NCI-H748 (cell line): ENCODE data around the gene TMEM115.

Source experiments
- DNase-seq: peaks from one replicate; lab custom pipeline; 2025; ENCODE audit not compliant: unreplicated experiment; lab: John Stamatoyannopoulos, UW

TMEM115 gene

GRCh38 chr3:50378024-50378423 lies 18.7 kb upstream of the TMEM115 start:
- DNase-seq = no peak

- DNase-seq = peak; percentile 7
Measured at GRCh38 chr3:50375258-50375931, 16.1 kb upstream of the TMEM115 start.

DNA sequence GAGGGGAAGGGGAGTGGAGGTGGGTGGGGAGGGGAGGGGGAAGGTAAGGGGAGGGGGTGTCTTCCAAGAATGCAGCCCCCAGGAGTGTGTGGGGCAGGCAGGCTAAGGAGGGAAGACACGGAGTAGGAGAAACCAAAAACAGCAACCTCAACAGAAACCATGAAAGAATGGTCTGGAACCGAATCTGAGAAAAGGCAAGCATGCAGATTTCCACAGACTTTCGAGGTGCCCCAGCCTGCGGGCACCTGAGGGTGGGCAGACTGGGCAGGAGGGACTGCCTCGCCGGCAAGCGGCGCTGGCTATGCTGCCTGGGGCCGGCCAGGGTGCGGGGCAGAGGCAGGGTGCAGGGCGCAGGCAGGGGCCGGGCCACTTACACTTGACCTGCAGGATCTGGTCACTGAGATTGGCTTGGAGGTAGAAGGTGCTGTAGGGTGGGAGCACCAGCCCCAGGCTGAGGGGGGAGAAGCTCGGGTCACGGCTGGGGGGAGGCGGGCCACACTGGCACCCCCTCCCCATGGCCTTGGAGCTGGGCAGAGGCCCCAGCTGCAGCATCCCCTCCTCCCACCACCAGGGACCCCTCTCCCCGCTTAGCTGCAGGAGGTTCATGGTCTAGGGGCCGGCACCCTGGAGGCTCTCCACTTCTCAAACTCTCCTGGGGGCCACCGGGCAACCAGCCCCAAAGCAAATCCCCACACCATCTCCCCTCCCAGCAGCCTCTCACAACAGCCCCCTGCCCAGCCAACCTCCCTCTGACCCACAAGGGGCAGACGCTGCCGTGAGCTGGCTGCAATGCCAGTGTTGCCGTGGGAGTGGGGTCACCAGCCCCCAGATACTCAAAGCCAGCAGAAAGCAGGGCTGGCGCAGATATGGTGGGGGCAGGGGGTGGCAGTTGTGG lies 15.3 kb upstream of the TMEM115 start:
- DNase-seq = no peak

DNA sequence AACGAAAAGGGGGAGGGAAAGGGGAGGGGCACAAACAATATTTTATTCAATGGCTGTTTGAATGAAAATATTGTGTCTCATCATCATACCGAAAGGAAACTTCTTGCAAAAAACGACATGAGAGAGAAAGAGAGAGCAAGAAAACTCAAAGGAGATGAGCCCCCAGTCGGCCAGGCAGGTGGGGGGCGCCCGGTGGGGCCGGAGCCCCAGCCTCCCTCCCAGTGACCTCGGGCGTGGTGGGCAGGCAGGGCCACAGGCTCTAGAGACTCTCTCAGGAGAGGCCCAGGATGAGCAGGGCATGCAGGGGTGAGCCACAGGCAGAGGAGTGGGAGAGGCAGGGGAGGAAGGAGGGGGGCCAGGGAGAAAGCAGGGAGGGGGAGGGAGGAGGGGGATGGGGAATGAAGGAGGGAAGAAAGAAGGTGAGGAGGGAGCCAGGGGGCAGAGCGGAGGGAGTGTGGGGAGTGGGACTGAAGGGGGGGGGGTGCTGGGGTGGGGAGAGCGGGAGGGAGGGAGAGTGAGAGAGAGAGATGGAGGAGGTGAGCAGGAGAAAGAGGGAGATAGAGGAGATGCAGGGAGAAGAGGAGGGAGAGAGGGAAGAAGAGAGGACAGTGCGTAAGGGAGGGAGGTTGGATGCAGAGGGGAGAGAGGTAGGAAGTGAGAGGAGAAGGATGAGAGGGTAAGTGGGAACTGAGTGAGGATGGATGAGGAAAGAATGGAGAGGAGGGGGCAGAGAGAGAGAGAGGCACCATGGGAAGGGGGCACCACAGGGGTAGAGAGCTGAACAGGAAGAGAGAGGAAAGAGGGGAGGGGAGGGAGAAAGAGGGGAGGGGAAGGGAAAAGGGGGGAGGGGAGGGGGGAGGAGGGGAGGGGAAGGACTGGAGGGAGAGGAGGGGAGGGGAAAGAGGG lies 14.1 kb upstream of the TMEM115 start:
- DNase-seq = peak; percentile 4

- DNase-seq = no peak
Measured at GRCh38 chr3:50372349-50372748, 13.0 kb upstream of the TMEM115 start.

- DNase-seq = no peak
Measured at GRCh38 chr3:50371133-50371685, 11.9 kb upstream of the TMEM115 start.

DNA sequence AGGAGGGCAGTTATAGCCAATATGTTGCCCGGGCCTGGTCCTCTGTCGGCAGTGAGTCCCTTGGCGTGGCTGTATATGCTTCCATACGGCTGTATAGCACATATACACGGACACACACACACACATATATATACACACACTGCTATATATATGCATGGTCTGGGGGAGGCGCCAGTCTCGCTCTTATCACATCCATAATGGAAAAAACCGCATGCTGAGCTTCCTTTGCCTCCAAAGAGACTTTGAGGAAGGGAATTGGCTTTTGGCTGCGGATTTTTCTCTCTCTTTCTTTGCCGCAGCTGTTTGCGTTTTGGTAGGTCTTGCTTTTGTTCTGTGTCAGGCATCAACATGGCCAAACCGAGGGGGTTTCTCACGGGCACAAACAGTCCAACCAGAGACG lies 11.3 kb upstream of the TMEM115 start:
- peak; percentile 40 for DNase-seq

GRCh38 chr3:50369012-50369670 lies 9.8 kb upstream of the TMEM115 start:
- DNase-seq = no peak

DNA sequence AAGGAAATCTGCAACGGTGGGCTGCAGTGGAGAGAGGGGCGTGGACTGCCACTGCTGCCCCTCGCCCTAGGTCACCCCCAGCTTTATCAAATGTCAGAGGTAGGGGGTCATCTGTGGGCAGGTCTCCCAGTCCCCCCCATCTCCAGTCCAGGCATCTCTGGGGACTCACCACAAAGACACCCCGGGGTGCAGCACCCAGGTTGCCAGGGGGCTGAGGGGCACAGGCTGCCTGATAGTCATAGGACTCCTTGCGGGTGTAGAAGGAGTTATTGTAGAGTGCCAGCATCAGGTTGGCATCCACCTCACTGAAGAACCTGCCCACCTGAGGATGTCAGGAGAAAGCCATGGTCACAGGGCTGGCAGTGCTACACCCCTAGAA lies 6.5 kb upstream of the TMEM115 start:
- DNase-seq = no peak

GRCh38 chr3:50365080-50365841 lies 5.9 kb upstream of the TMEM115 start:
- DNase-seq = peak; percentile 87

- DNase-seq = no peak
Measured at GRCh38 chr3:50364573-50365079, 5.3 kb upstream of the TMEM115 start.

DNA sequence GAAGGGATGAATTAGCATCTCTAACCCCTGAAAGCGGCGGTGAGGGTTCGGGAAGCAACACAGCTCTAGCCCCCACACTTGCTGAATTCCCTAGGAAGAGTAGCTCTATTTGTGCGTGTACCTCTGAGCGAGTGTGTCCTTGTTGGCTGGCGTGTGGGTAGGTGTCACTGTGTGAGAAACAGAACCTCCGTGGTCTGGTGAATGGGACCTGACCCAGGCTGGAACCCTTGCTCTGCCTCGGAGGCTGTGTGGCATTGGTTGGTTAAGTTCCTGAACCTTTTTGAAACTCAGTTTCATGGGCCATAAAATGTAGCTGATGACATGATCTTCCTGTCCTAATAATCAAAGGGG lies 414 bp upstream of the TMEM115 start:
- no peak for DNase-seq

- peak; percentile 16 for DNase-seq
Measured at GRCh38 chr3:50358355-50358910, 888 bp downstream of the TMEM115 start.

GRCh38 chr3:50357481-50357880 lies 1.8 kb downstream of the TMEM115 start:
- no peak for DNase-seq

DNA sequence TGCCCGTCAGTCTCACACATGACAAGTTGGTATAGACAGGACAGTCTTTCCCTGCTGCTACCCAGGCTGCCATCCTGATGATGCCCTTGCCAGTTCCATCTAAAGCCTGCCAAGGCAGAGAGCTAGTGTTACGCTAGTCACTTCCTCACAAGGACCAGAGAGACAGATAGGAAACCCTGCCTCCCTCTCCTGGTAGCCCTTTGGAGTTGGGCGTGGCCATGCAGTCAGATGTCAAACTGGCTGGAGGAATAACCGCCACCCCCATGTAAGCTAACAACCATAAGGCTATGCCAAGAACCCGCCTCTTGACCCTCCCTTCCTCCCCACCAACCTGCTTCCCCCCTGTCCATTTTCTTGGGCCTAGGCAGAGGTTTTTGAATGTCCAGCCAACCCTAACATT lies 2.8 kb downstream of the TMEM115 start:
- peak; percentile 12 for DNase-seq

DNA sequence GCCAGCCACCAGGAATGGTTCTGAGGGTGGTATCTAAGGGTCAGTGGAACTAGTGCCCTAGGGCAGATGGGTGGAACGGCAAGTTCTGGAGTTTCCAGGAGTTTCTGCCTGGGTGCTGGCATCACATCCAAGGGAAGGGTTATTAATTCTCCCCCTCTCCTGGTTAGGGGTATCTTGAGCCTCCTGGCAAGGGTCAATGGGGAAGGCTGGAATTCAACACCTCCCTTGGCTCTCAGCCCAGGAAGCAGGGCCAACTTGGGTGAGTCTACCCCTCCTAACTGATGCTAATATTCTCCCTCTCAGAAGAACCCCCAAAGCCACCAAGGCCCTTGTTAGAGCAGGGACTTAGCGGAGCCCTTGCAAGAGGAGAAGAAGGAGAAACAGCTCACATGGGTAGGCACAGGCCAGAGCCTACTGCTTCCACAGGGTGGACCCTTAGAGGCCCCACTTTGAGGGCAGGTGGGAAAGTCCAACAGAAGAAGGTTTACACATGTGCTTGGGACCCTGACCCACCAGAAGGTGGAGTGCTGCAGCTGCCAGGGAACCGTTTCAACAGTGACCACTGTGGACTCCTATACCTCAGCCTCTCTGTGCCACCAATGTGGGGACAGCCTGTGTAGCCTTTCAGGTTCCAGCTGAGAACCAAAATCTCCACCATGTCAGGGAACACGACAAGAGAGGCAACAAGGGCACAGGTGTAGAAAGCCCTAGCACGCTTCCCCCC lies 3.3 kb downstream of the TMEM115 start:
- DNase-seq = no peak

- no peak for DNase-seq
Measured at GRCh38 chr3:50354850-50355249, 4.5 kb downstream of the TMEM115 start.

GRCh38 chr3:50354186-50354764 lies 5.0 kb downstream of the TMEM115 start:
- no peak for DNase-seq
